Peyer's patch (tissue), 4 donors: ENCODE results near the gene BANP. TPM values are rescaled to one million over a fixed set of nuclear protein-coding genes. Genes with fewer than 3 reads are reported as not detected.
A peak's percentile ranks its signal among the peaks of the same experiment; 100 is the strongest.
"Not testable (repeated sequence)": the region's sequence is repeated elsewhere in the genome, so short reads cannot be mapped to it uniquely, and the experiment has no call there.

Experiments
- DNase-seq, 3 donors: peaks; one replicate each; pipeline ENCODE4 v3.0.0-alpha.2; 2017 to 2019
- H3K27ac ChIP-seq, 4 donors: fragments of 200-600 bp; sonication (generic); one replicate each; pipeline ENCODE4 v1.5.1; 2016 to 2019
- H3K27me3 ChIP-seq, 2 donors: fragments of 200-600 bp; sonication (generic); one replicate each; pipeline ENCODE4 v1.5.1; 2019
- H3K36me3 ChIP-seq, 3 donors: fragments of 200-600 bp; sonication (generic); one replicate each; pipeline ENCODE4 v1.5.1; 2016 to 2019
- H3K4me1 ChIP-seq, 4 donors: fragments of 200-600 bp; sonication (generic); one replicate each; pipeline ENCODE4 v1.5.1; 2016 to 2019
- H3K4me3 ChIP-seq, 4 donors: fragments of 200-600 bp; sonication (generic); 1 replicate in 3 of 4; 2 replicates in 1 of 4; pipeline ENCODE4 v1.5.1; 2016 to 2019; ENCODE audit warnings: mild to moderate bottlenecking in 1 of 4
- H3K9me3 ChIP-seq, 4 donors: fragments of 200-600 bp; sonication (generic); one replicate each; pipeline ENCODE4 v1.5.1; 2016 to 2019; ENCODE audit warnings: mild to moderate bottlenecking in 1 of 4
- POLR2A ChIP-seq, 2 donors: fragments of 450-650 bp; IDR thresholded peaks; one replicate each; pipeline ENCODE4 v1.5.1; 2017; ENCODE audit warnings: antibody characterized with exemption in 2 of 2, mild to moderate bottlenecking in 2 of 2, moderate library complexity in 2 of 2
- total RNA-seq, 4 donors: library from RNA; depleted of rRNA; stranded (reverse); fragments of >200 nt; gene quantifications; one replicate each; pipeline ENCODE4 v1.1.0, GENCODE V29; 2016
- TF ChIP-seq, protein P1 (sequence below), 6 experiments: fragments of 450-650 bp in 4 of 6; fragments of 200-600 bp in 2 of 6; sonication (generic) in 1 of 6; IDR thresholded peaks; one replicate each; pipeline ENCODE4 v1.5.1; 2017 to 2019; ENCODE audit warnings: antibody characterized with exemption in 6 of 6, mild to moderate bottlenecking in 3 of 6, moderate library complexity in 1 of 6

Gene BANP
- total RNA-seq, 4 donors from 2014 or later = 27.6 to 113 (median 42.7) TPM

DNA sequence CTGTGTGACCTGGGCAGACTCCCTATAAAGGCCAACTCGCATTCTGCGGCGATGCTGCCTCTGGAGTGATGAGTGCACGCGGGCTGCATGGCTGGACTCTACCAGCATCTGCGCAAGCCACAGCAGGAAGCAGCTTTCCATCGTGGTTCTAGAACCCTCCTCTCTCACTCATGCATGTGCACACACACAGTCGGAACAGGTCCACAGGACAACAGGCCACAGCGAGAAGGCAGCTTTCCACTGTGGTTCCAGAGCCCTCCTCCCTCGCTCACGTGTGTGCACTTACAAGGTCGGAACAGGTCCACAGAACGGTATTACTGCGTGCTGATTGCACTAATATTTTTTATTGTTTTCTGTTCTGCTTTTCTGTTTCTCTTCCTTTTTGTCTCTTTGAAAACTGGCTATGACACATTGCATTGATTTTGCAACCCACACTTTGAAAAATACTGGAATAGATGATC is 92.9 kb downstream of the BANP start:
- not testable (repeated sequence) for H3K36me3 ChIP-seq, H3K4me1 ChIP-seq, H3K27me3 ChIP-seq, H3K9me3 ChIP-seq, H3K4me3 ChIP-seq
- peak overlapping the region in 1 of 4 donors; percentile 80 for H3K27ac ChIP-seq
- DNase-seq = peak in 2 of 3 donors; percentile 88

DNA sequence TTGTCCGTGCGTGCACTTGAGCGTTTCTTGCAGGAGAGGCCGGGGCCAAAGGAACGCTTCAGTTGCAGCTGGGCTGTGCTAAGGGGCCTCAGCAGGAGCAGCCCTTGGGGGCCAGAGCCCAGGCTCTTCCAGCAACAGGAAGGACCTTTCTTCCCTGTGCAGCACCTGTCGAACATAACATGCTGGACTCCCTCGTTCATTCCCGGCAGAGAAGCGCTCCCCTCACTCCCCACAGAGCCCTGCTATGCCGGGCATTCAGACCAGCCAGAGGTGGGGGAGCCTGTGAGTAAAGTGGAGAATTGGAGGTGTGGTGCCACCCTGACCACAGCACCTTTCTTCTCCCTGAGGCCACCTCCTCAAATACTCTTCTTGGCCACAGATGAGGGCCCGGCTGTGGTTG is 94.1 kb downstream of the BANP start:
- not testable (repeated sequence) for H3K4me1 ChIP-seq, H3K9me3 ChIP-seq, H3K4me3 ChIP-seq, H3K27me3 ChIP-seq, DNase-seq
- Histone ChIP-seq H3K27ac (peak overlapping the region in 2 of 4 donors; percentile 60 to 80), H3K36me3 (peaks cover 0 to 13% (median 0%) of the 10 kb centered on the region in 3 donors)

- H3K36me3 ChIP-seq = peaks cover 0 to 18% (median 0%) of the 10 kb centered on the region in 3 donors
- no peak overlapping the region for H3K4me3 ChIP-seq
- peaks cover 0 to 7% (median 0%) of the 10 kb centered on the region in 4 donors for H3K4me1 ChIP-seq
- peak in 2 of 3 donors; percentile 94 for DNase-seq
- no peaks in the 10 kb centered on the region for H3K27me3 ChIP-seq
- peak overlapping the region in 2 of 4 donors; percentile 80 to 81 for H3K27ac ChIP-seq
- H3K9me3 ChIP-seq = no peaks in the 10 kb centered on the region
- TF ChIP-seq, protein P1, sequence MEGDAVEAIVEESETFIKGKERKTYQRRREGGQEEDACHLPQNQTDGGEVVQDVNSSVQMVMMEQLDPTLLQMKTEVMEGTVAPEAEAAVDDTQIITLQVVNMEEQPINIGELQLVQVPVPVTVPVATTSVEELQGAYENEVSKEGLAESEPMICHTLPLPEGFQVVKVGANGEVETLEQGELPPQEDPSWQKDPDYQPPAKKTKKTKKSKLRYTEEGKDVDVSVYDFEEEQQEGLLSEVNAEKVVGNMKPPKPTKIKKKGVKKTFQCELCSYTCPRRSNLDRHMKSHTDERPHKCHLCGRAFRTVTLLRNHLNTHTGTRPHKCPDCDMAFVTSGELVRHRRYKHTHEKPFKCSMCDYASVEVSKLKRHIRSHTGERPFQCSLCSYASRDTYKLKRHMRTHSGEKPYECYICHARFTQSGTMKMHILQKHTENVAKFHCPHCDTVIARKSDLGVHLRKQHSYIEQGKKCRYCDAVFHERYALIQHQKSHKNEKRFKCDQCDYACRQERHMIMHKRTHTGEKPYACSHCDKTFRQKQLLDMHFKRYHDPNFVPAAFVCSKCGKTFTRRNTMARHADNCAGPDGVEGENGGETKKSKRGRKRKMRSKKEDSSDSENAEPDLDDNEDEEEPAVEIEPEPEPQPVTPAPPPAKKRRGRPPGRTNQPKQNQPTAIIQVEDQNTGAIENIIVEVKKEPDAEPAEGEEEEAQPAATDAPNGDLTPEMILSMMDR (IDR thresholded peaks at IDR 0.05) = no peak
- no peak for TF ChIP-seq POLR2A (IDR thresholded peaks at IDR 0.05)
These were observed 94.6 kb downstream of the BANP start for GRCh38 chr16:88045820-88046303.

GRCh38 chr16:88047462-88047861 is 96.2 kb downstream of the BANP start:
- H3K9me3 ChIP-seq = no peaks in the 10 kb centered on the region
- H3K4me3 ChIP-seq = no peak overlapping the region
- no peaks in the 10 kb centered on the region for H3K27me3 ChIP-seq
- H3K36me3 ChIP-seq = peaks cover 0 to 21% (median 0%) of the 10 kb centered on the region in 3 donors
- no peak for DNase-seq
- peaks cover 0 to 7% (median 0%) of the 10 kb centered on the region in 4 donors for H3K4me1 ChIP-seq
- peak overlapping the region in 1 of 4 donors; percentile 80 for H3K27ac ChIP-seq
- TF ChIP-seq POLR2A (IDR thresholded peaks at IDR 0.05) = no peak
- TF ChIP-seq, protein P1 (IDR thresholded peaks at IDR 0.05) = no peak

DNA sequence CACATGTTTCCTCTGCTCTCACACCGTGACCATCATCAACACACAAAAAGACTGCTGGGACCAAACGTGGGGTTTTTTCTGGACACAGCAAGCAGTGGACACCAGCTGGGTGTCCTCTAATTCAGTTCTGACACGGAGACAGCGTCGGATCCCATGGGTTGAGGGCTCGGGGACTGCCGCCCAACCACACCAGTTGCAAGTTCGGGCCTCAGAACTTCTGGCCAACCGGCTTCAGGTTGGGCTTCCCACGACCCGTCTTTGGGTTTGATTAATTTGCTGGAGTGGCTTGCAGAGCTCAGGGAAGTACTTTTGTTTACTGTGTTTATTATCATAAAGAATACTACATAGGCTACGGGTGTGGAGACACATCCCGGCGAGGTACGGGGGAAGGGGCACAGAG is 97.8 kb downstream of the BANP start:
- Histone ChIP-seq H3K4me1 (peaks cover 0 to 7% (median 0%) of the 10 kb centered on the region in 4 donors), H3K36me3 (peaks cover 0 to 21% (median 0%) of the 10 kb centered on the region in 3 donors), H3K4me3 (no peak overlapping the region), H3K9me3 (no peaks in the 10 kb centered on the region), H3K27ac (no peak overlapping the region), H3K27me3 (no peaks in the 10 kb centered on the region)
- no peak for DNase-seq
- TF ChIP-seq, protein P1 (IDR thresholded peaks at IDR 0.05) = no peak
- TF ChIP-seq POLR2A (IDR thresholded peaks at IDR 0.05) = no peak

DNA sequence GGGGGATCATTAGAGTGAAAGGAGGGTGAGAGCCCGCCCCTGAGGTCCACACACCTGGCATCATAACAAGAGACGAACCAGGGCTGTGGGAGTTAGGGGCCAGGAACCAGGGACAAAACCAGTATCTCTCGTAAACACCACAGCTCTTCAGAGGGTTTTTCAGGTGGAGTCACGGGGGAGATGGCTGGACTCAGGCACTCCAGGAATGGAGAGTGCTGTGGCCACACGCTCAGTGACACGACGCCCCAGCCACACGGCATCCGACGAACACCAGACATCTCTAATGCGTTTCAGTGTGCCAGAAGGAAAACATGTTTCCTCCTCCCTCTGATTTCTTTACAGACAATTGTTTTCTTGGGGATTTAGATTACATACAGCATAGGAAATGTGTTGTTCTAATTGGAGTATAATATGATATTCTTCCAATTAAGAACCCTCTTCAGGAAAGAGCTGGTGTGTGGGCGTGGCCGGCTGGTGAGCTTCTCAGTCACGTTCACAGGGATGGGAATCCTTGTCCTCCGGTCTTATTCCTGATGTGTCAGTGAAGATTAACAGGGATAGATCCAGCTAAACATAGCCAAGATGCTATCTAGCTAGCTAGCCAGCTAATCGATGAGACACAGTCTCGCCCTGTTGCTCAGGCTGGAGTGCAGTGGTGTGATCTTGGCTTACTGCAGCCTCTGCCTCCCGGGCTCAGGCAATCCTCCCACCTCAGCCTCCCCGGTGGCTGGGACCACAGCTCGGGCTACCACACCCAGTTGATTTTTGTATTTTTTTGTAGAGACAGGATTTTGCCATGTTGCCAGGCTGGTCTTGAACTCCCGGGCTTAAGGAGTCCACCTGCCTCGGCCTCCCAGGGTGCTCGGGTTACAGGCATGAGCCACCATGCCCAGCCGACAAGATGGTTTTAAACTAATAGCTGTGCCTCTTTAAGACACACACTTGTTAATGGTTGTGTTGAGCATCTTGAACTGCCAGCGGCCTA is 98.6 kb downstream of the BANP start:
- Histone ChIP-seq H3K4me3 (no peak overlapping the region), H3K4me1 (peaks cover 0 to 7% (median 0%) of the 10 kb centered on the region in 4 donors), H3K27ac (no peak overlapping the region), H3K36me3 (peaks cover 0 to 21% (median 0%) of the 10 kb centered on the region in 3 donors), H3K27me3 (no peaks in the 10 kb centered on the region), H3K9me3 (no peaks in the 10 kb centered on the region)
- no peak for DNase-seq
- no peak for TF ChIP-seq POLR2A (IDR thresholded peaks at IDR 0.05)
- TF ChIP-seq, protein P1 (IDR thresholded peaks at IDR 0.05) = no peak
